HepG2 (cell line): ENCODE data around the gene ADGRB3. TPM values are rescaled to one million over a fixed set of nuclear protein-coding genes. Genes with fewer than 3 reads are reported as not detected.

Experiments used
- ATAC-seq: fragments of 200-7000 bp; cut with Tn5 transposase; 3 replicates; pipeline ENCODE4 v1.9.1; 2020; ENCODE audit warnings: mild to moderate bottlenecking, moderate library complexity
- BruUV-seq: library from RNA; stranded (reverse); fragments of 400-500 nt; replicated peaks from 2 replicates; lab custom pipeline; 2021; lab: Mats Ljungman, UMichigan
- CTCF ChIA-PET: fragments of 300-600 bp; formaldehyde crosslinking; extraction: SDS; loops from one replicate; lab custom pipeline; 2021; ENCODE audit warnings: low total read pairs, inconsistent platforms, low intra/inter-chr PET ratio; lab: Yijun Ruan, JAX
- POLR2A ChIA-PET: fragments of 350-600 bp; sonication (Branson Sonifier 250); formaldehyde crosslinking; loops from one replicate; lab custom pipeline; 2020; ENCODE audit warnings: antibody characterized with exemption, inconsistent platforms; lab: Yijun Ruan, JAX
- DNase-seq: peaks from one replicate; pipeline ENCODE4 v3.0.0-alpha.2; 2015; ENCODE audit warnings: low spot score
- FAIRE-seq: peaks from 3 replicates; lab custom pipeline; 2011; peaks lifted over from hg19 to GRCh38; lab: Jason Lieb, UNC
- H2AFZ ChIP-seq: one replicate; pipeline ENCODE4 v1.6.1; 2011; ENCODE audit warnings: low read length, inconsistent platforms
- H3K27ac ChIP-seq: fragments of 300-600 bp; 3 replicates; pipeline ENCODE4 v1.8.0; 2011; ENCODE audit warnings: mixed run types, mild to moderate bottlenecking, mixed read lengths, low read length, inconsistent platforms; ENCODE audit not compliant: insufficient read depth; ENCODE audit errors: extremely low read length
- H3K27me3 ChIP-seq, 2 experiments: fragments of 200-600 bp in 1 of 2; 2 replicates in 1 of 2; 3 replicates in 1 of 2; pipeline versions ENCODE4 v1.6.0 to v1.8.0; 2011; ENCODE audit warnings: low read length in 2 of 2, mild to moderate bottlenecking in 2 of 2, moderate library complexity in 2 of 2, inconsistent platforms in 1 of 2; ENCODE audit not compliant: insufficient read depth in 2 of 2, control insufficient read depth in 1 of 2
- H3K36me3 ChIP-seq, 2 experiments: fragments of 200-600 bp in 1 of 2; replicated peaks in 1 of 2; 2 replicates in 1 of 2; 3 replicates in 1 of 2; pipeline versions ENCODE4 v1.5.1 to v1.8.0; 2011; ENCODE audit warnings: low read length in 2 of 2, inconsistent platforms in 1 of 2; ENCODE audit not compliant: insufficient read depth in 2 of 2, control insufficient read depth in 1 of 2
- H3K4me1 ChIP-seq: 2 replicates; pipeline ENCODE4 v1.5.1; 2012; ENCODE audit warnings: low read length, inconsistent platforms; ENCODE audit not compliant: insufficient read depth
- H3K4me2 ChIP-seq: 2 replicates; pipeline ENCODE4 v1.6.0; 2011; ENCODE audit warnings: low read depth, low read length, inconsistent platforms
- H3K4me3 ChIP-seq, 3 experiments: fragments of 200-600 bp in 1 of 3; sonication (generic), shearing (Covaris generic) in 1 of 3; replicated peaks in 1 of 3; 2 replicates each; pipeline ENCODE4 v1.5.1; 2011 to 2016; ENCODE audit warnings: low read length in 3 of 3, inconsistent platforms in 2 of 3, low read depth in 2 of 3, mild to moderate bottlenecking in 2 of 3, control low read depth in 1 of 3, mixed read lengths in 1 of 3; ENCODE audit not compliant: insufficient read depth in 1 of 3
- H3K79me2 ChIP-seq: one replicate; pipeline ENCODE4 v1.6.1; 2011; ENCODE audit warnings: low read length, inconsistent platforms; ENCODE audit not compliant: insufficient read depth
- H3K9ac ChIP-seq: 2 replicates; pipeline ENCODE4 v1.6.0; 2011; ENCODE audit warnings: mild to moderate bottlenecking, low read depth, low read length, inconsistent platforms; ENCODE audit not compliant: insufficient read depth
- H3K9me3 ChIP-seq: 2 replicates; pipeline ENCODE4 v1.5.1; 2012; ENCODE audit warnings: mild to moderate bottlenecking, low read length
- H4K20me1 ChIP-seq: 2 replicates; pipeline ENCODE4 v1.6.0; 2011; ENCODE audit warnings: inconsistent platforms, mild to moderate bottlenecking, low read length, moderate library complexity; ENCODE audit not compliant: insufficient read depth
- AKNA ChIP-seq: sonication (generic); formaldehyde crosslinking; IDR thresholded peaks from 2 replicates; pipeline ENCODE4 v1.4.0; 2020; ENCODE audit warnings: missing genetic modification reagents, borderline replicate concordance
- ATF1 ChIP-seq: IDR thresholded peaks from 2 replicates; pipeline ENCODE4 v1.6.1; 2016; ENCODE audit warnings: mild to moderate bottlenecking, control low read depth
- CBX2 ChIP-seq, 2 experiments: fragments of 200-600 bp in 1 of 2; sonication (generic); formaldehyde crosslinking in 1 of 2; IDR thresholded peaks; 2 replicates each; pipeline versions ENCODE4 v1.7.0 to v1.8.1; 2018 to 2022; ENCODE audit warnings: low read depth in 2 of 2, low read length in 1 of 2, mild to moderate bottlenecking in 1 of 2, missing genetic modification reagents in 1 of 2
- CCAR2 ChIP-seq: fragments of 200-400 bp; formaldehyde crosslinking; optimal IDR thresholded peaks from 2 replicates; pipeline ENCODE3; 2018; ENCODE audit warnings: low read depth, mild to moderate bottlenecking, low read length, moderate library complexity
- CHCHD3 ChIP-seq: sonication (generic); formaldehyde crosslinking; IDR thresholded peaks from 2 replicates; pipeline ENCODE4 v1.8.0; 2022; ENCODE audit warnings: mild to moderate bottlenecking, missing genetic modification reagents, moderate library complexity
- ERF ChIP-seq: IDR thresholded peaks from 2 replicates; pipeline ENCODE4 v1.6.1; 2018; ENCODE audit warnings: missing biosample characterization, missing genetic modification reagents
- FOXM1 ChIP-seq: sonication (generic); formaldehyde crosslinking; IDR thresholded peaks from 2 replicates; pipeline ENCODE4 v1.5.0; 2020; ENCODE audit warnings: missing genetic modification reagents
- GLMP ChIP-seq: sonication (generic); formaldehyde crosslinking; IDR thresholded peaks from 2 replicates; pipeline ENCODE4 v1.9.0; 2021; ENCODE audit warnings: missing genetic modification reagents, mild to moderate bottlenecking, borderline replicate concordance
- MBNL3 ChIP-seq: fragments of 250-450 bp; sonication (Bioruptor Pico); conservative IDR thresholded peaks from 2 replicates; pipeline ENCODE4 v1.8.0; 2022; ENCODE audit warnings: mild to moderate bottlenecking, inconsistent platforms
- NCOA1 ChIP-seq: sonication (generic); formaldehyde crosslinking; IDR thresholded peaks from 2 replicates; pipeline ENCODE4 v1.9.0; 2021; ENCODE audit warnings: missing genetic modification reagents
- PAF1 ChIP-seq: IDR thresholded peaks from 2 replicates; pipeline ENCODE4 v1.6.1; 2016; ENCODE audit warnings: missing genetic modification reagents, missing compliant biosample characterization
- RELA ChIP-seq: sonication (generic); formaldehyde crosslinking; IDR thresholded peaks from 2 replicates; pipeline ENCODE4 v1.4.0; 2020; ENCODE audit warnings: missing genetic modification reagents
- RXRA ChIP-seq: sonication (generic); formaldehyde crosslinking; IDR thresholded peaks from 2 replicates; pipeline ENCODE4 v1.5.1; 2020; ENCODE audit warnings: missing genetic modification reagents
- ZBTB2 ChIP-seq: sonication (generic); formaldehyde crosslinking; IDR thresholded peaks from 2 replicates; pipeline ENCODE4 v1.8.0; 2022; ENCODE audit warnings: low read depth, missing genetic modification reagents
- ZBTB25 ChIP-seq: IDR thresholded peaks from 2 replicates; pipeline ENCODE4 v1.6.1; 2018; ENCODE audit warnings: missing genetic modification reagents
- ZNF326 ChIP-seq: sonication (generic); formaldehyde crosslinking; IDR thresholded peaks from 2 replicates; pipeline ENCODE4 v1.4.0; 2020; ENCODE audit warnings: missing genetic modification reagents, borderline replicate concordance
- ZNF446 ChIP-seq: sonication (generic); formaldehyde crosslinking; IDR thresholded peaks from 2 replicates; pipeline ENCODE4 v1.5.0; 2020; ENCODE audit warnings: mild to moderate bottlenecking, missing genetic modification reagents
- ZNF547 ChIP-seq: sonication (generic); formaldehyde crosslinking; IDR thresholded peaks from 2 replicates; pipeline ENCODE4 v1.5.1; 2020; ENCODE audit warnings: mild to moderate bottlenecking, missing genetic modification reagents
- ZNF75D ChIP-seq: sonication (generic); formaldehyde crosslinking; IDR thresholded peaks from 2 replicates; pipeline ENCODE4 v1.8.1; 2023; ENCODE audit warnings: missing genetic modification reagents, mild to moderate bottlenecking, borderline replicate concordance
- in situ Hi-C: cut with HindIII; loops from 2 replicates; pipeline ENCODE4 v1.10.0; 2017; ENCODE audit warnings: low pct_unique_long_range_greater_than_20kb; ENCODE audit not compliant: extremely low pct_ligation_motif_present
- intact Hi-C: fragments of 100-400 bp; cut with micrococcal nuclease; formaldehyde crosslinking; loops from one replicate; pipeline ENCODE4 v1.10.0; 2022; ENCODE audit not compliant: unreplicated experiment
- polyA plus RNA-seq, 8 experiments: library from polyadenylated mRNA; depleted of rRNA in 3 of 8; stranded (reverse) in 7 of 8; unstranded in 1 of 8; fragments of >200 nt; fragmentation: Illumina TruSeq in 4 of 8; extraction: Trizol in 4 of 8; gene quantifications; 2 replicates each; pipeline versions ENCODE4 v1.2.1 to v1.2.3, GENCODE V29; 2011 to 2016; ENCODE audit warnings: low read depth in 4 of 8, missing spikeins in 1 of 8, mixed read lengths in 1 of 8; ENCODE audit not compliant: insufficient read depth in 1 of 8
- total RNA-seq, 5 experiments: library from RNA; depleted of rRNA; stranded (reverse); fragments of >200 nt; fragmentation: Illumina TruSeq; extraction: Trizol; gene quantifications; 2 replicates each; pipeline ENCODE4 v1.2.3, GENCODE V29; 2016; ENCODE audit warnings: low read depth in 1 of 5

Gene ADGRB3
- total and polyA plus RNA-seq, 2 of the 13 experiments (the other 11 are each of a cell fraction or from before 2014, with no cell fraction given) = not detected

- no peak overlapping the region for H3K4me3 ChIP-seq
- CTCF ChIA-PET = no interaction called here
- H3K36me3 ChIP-seq = no peaks in the 10 kb centered on the region
- no peak for FAIRE-seq
- in situ Hi-C loops (no loop called here), intact Hi-C loops (no loop called here)
- no peak overlapping the region for H3K4me2 ChIP-seq
- H3K27me3 ChIP-seq = no peaks in the 10 kb centered on the region
- DNase-seq = no peak
- H3K4me1 ChIP-seq = no peaks in the 10 kb centered on the region
- H3K9me3 ChIP-seq = no peaks in the 10 kb centered on the region
- no peaks in the 10 kb centered on the region for H4K20me1 ChIP-seq
- POLR2A ChIA-PET = no interaction called here
- BruUV-seq = no TSS peak
- ATAC-seq = no peak
- no peak overlapping the region for H3K9ac ChIP-seq
- H3K79me2 ChIP-seq = no peaks in the 10 kb centered on the region
- H3K27ac ChIP-seq = no peak overlapping the region
- H2AFZ ChIP-seq = no peak overlapping the region
- TF ChIP-seq AKNA = no peak
- no peak for TF ChIP-seq ZNF326
- no peak for TF ChIP-seq FOXM1 (CRISPR knock-in tag)
- no peak for TF ChIP-seq ZBTB2 (CRISPR knock-in tag)
- no peak for TF ChIP-seq NCOA1 (CRISPR knock-in tag)
- TF ChIP-seq ZBTB25 (CRISPR knock-in tag) = no peak
- no peak for TF ChIP-seq ZNF446 (CRISPR knock-in tag)
- TF ChIP-seq ERF (CRISPR knock-in tag) = no peak
- TF ChIP-seq MBNL3 (CRISPR knock-in tag) = no peak
- no peak for TF ChIP-seq CCAR2
- TF ChIP-seq ATF1 = no peak
- TF ChIP-seq CBX2 (IDR thresholded peaks at IDR 0.05; ENCODE audit: low read depth, low read length) = no peak
- TF ChIP-seq CBX2 (CRISPR knock-in tag; IDR thresholded peaks at IDR 0.05; ENCODE audit: low read depth) = no peak
- no peak for TF ChIP-seq ZNF75D (CRISPR knock-in tag)
- TF ChIP-seq RELA = no peak
- TF ChIP-seq ZNF547 = no peak
- no peak for TF ChIP-seq RXRA
- no peak for TF ChIP-seq PAF1 (CRISPR knock-in tag)
- no peak for TF ChIP-seq GLMP (CRISPR knock-in tag)
- TF ChIP-seq CHCHD3 (CRISPR knock-in tag) = no peak
These were observed 641.1 kb downstream of the ADGRB3 start for GRCh38 chr6:69276204-69276603.
